ENCODE results near the gene SCTR. TPM values are rescaled to one million over a fixed set of nuclear protein-coding genes. Genes with fewer than 3 reads are reported as not detected.

SCTR gene
- total RNA-seq, 1 experiment from 2014 or later = not detected

DNA sequence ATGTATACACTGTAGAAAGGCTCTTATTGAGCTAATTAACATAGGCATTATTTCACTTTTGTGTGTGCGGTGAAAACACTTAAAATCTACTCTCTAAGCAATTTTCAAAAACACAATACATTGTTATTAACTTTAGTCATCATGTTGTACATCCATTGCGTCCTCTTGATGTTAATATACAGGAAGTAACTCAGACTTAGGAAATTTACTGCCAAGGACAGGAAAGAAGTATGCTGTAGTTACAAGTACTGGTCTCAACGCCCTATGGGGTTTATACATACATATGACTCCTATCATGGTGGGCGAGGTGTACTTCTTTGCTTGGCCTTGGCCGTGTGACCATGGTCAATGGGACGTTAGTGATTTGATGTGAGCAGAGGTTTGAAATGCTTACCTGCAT, 15.5 kb downstream of the SCTR start:
- Histone ChIP-seq H3K36me3 (ENCODE audit: control insufficient read depth, insufficient read depth, low read length) (no peaks in the 10 kb centered on the region), H3K4me3 (ENCODE audit: low read depth in 2 of 2, low read length in 2 of 2) (no peak overlapping the region), H3K9me3 (ENCODE audit: control insufficient read depth, insufficient read depth, low read depth, low read length) (no peaks in the 10 kb centered on the region), H3K4me1 (ENCODE audit: control insufficient read depth, insufficient read depth, low read length) (no peaks in the 10 kb centered on the region), H3K27me3 (ENCODE audit: control insufficient read depth, insufficient read depth, low read length) (peaks cover 2% of the 10 kb centered on the region; the same call in 1 of the 2 replicates), H3K27ac (ENCODE audit: low read length) (no peak overlapping the region)
- intact Hi-C loops (cut with micrococcal nuclease; ENCODE audit: unreplicated experiment) = no loop called here
- in situ Hi-C loops (cut with HindIII; ENCODE audit: low pct_unique_long_range_greater_than_20kb, low sequenced_read_pairs) = no loop called here
- ChIA-PET CTCF (no interaction called here), POLR2A (no interaction called here)
- TF ChIP-seq REST (IDR thresholded peaks at IDR 0.05; ENCODE audit: insufficient read depth in 1 of 2, low read depth in 2 of 2, low read length in 1 of 2) = no peak
- TF ChIP-seq TCF7L2 (IDR thresholded peaks at IDR 0.05; ENCODE audit: low read depth, low read length) = no peak
- TF ChIP-seq, protein P1, sequence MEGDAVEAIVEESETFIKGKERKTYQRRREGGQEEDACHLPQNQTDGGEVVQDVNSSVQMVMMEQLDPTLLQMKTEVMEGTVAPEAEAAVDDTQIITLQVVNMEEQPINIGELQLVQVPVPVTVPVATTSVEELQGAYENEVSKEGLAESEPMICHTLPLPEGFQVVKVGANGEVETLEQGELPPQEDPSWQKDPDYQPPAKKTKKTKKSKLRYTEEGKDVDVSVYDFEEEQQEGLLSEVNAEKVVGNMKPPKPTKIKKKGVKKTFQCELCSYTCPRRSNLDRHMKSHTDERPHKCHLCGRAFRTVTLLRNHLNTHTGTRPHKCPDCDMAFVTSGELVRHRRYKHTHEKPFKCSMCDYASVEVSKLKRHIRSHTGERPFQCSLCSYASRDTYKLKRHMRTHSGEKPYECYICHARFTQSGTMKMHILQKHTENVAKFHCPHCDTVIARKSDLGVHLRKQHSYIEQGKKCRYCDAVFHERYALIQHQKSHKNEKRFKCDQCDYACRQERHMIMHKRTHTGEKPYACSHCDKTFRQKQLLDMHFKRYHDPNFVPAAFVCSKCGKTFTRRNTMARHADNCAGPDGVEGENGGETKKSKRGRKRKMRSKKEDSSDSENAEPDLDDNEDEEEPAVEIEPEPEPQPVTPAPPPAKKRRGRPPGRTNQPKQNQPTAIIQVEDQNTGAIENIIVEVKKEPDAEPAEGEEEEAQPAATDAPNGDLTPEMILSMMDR (IDR thresholded peaks at IDR 0.05) = no peak
- TF ChIP-seq SIN3A (IDR thresholded peaks at IDR 0.05; ENCODE audit: borderline replicate concordance, insufficient read depth, low read depth, low read length) = no peak
- no peak for TF ChIP-seq POLR2AphosphoS5 (IDR thresholded peaks at IDR 0.05; ENCODE audit: low read depth, low read length)
- DNase-seq (ENCODE audit: low read depth, low spot score) (no peak), ATAC-seq (no peak)
- no TSS peak for BruUV-seq (replicated peaks)

DNA sequence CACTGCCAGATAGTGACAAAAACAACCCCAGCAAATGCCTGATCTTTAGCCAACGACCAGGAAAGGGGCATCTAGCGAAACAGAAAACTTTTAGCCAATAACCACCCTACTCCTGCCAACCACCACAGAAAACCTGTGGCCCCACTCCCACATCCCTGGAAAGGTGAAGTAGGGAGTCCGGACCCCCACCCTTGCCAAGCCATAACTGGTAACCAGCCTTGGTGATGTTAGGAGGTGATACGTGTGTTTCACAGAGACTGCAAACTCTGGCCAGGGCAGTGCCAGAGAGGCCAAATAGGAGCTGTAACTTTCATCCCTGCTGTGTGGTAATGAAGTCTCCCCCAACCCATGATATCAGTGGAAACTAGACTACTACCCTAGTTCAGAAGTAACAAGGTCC, 27.6 kb downstream of the SCTR start:
- in situ Hi-C loops (cut with HindIII; ENCODE audit: low pct_unique_long_range_greater_than_20kb, low sequenced_read_pairs) = no loop called here
- Histone ChIP-seq H3K4me3 (ENCODE audit: low read depth in 2 of 2, low read length in 2 of 2) (no peak overlapping the region), H3K27ac (ENCODE audit: low read length) (no peak overlapping the region), H3K9me3 (ENCODE audit: control insufficient read depth, insufficient read depth, low read depth, low read length) (no peaks in the 10 kb centered on the region), H3K4me1 (ENCODE audit: control insufficient read depth, insufficient read depth, low read length) (peaks cover 10% of the 10 kb centered on the region), H3K36me3 (ENCODE audit: control insufficient read depth, insufficient read depth, low read length) (no peaks in the 10 kb centered on the region), H3K27me3 (ENCODE audit: control insufficient read depth, insufficient read depth, low read length) (no peaks in the 10 kb centered on the region)
- ChIA-PET CTCF (no interaction called here), POLR2A (no interaction called here)
- intact Hi-C loops (cut with micrococcal nuclease; ENCODE audit: unreplicated experiment) = no loop called here
- no TSS peak for BruUV-seq (replicated peaks)
- ATAC-seq = no peak
- TF ChIP-seq REST (IDR thresholded peaks at IDR 0.05; ENCODE audit: insufficient read depth in 1 of 2, low read depth in 2 of 2, low read length in 1 of 2) (no peak), POLR2AphosphoS5 (IDR thresholded peaks at IDR 0.05; ENCODE audit: low read depth, low read length) (no peak), SIN3A (IDR thresholded peaks at IDR 0.05; ENCODE audit: borderline replicate concordance, insufficient read depth, low read depth, low read length) (no peak), TCF7L2 (IDR thresholded peaks at IDR 0.05; ENCODE audit: low read depth, low read length) (no peak)
- TF ChIP-seq, protein P1 (IDR thresholded peaks at IDR 0.05) = no peak
- DNase-seq (ENCODE audit: low read depth, low spot score) = no peak

All from Panc1 (cell line).